K562 (cell line): ENCODE data around the gene TMEM218. TPM values are rescaled to one million over a fixed set of nuclear protein-coding genes. Genes with fewer than 3 reads are reported as not detected.

ENCODE experiments used
- CBFA2T2 ChIP-seq: fragments of 450-650 bp; conservative IDR thresholded peaks from 2 replicates; pipeline ENCODE4 v1.6.1; 2017; ENCODE audit warnings: mild to moderate bottlenecking
- CEBPG ChIP-seq, 3 experiments: fragments of 200-800 bp in 1 of 3; sonication (Bioruptor generic) in 1 of 3; sonication (generic) in 1 of 3; formaldehyde crosslinking in 1 of 3; IDR thresholded peaks in 2 of 3; conservative IDR thresholded peaks in 1 of 3; 2 replicates each; pipeline versions ENCODE4 v1.6.1 to v1.8.0; 2016 to 2022; ENCODE audit warnings: missing compliant biosample characterization in 2 of 3, missing genetic modification characterization in 2 of 3, mild to moderate bottlenecking in 1 of 3, missing genetic modification reagents in 1 of 3
- ESRRB ChIP-seq: fragments of 250-450 bp; sonication (Bioruptor Pico); IDR thresholded peaks from 2 replicates; pipeline ENCODE4 v1.5.0; 2020; ENCODE audit warnings: mild to moderate bottlenecking, moderate library complexity, borderline replicate concordance
- NFATC3 ChIP-seq: fragments of 450-650 bp; IDR thresholded peaks from 2 replicates; pipeline ENCODE4 v1.6.1; 2017; ENCODE audit warnings: mild to moderate bottlenecking
- NR4A1 ChIP-seq, 2 experiments: fragments of 250-450 bp in 1 of 2; fragments of 450-650 bp in 1 of 2; sonication (Bioruptor Pico) in 1 of 2; IDR thresholded peaks; 2 replicates each; pipeline versions ENCODE4 v1.4.0 to v1.6.1; 2016 to 2020; ENCODE audit warnings: mild to moderate bottlenecking in 2 of 2, missing compliant biosample characterization in 1 of 2, missing genetic modification characterization in 1 of 2, moderate library complexity in 1 of 2
- ZKSCAN3 ChIP-seq: fragments of 250-450 bp; sonication (Bioruptor Pico); IDR thresholded peaks from 2 replicates; pipeline ENCODE4 v1.4.0; 2020
- polyA plus RNA-seq, 8 experiments: library from polyadenylated mRNA; depleted of rRNA in 4 of 8; stranded (reverse) in 5 of 8; unstranded in 3 of 8; fragments of >200 nt; fragmentation: Nextera tagmentation in 2 of 8; fragmentation: Illumina TruSeq in 1 of 8; extraction: Ambion mirVana in 2 of 8; extraction: Trizol in 1 of 8; gene quantifications; 2 replicates each; pipeline versions ENCODE4 v1.2.1 to v1.2.3, GENCODE V29; 2011 to 2014; ENCODE audit warnings: inconsistent platforms in 1 of 8, missing spikeins in 1 of 8
- total RNA-seq, 7 experiments: library from RNA; depleted of rRNA in 6 of 7; stranded (reverse); fragments of >200 nt in 6 of 7; fragmentation: Illumina TruSeq in 2 of 7; extraction: Trizol in 2 of 7; gene quantifications; 2 replicates each; pipeline versions ENCODE4 v1.2.1 to v1.2.3, GENCODE V29; 2011 to 2021; ENCODE audit warnings: low replicate concordance in 1 of 7
- TF ChIP-seq, protein P1 (sequence below): sonication (generic); formaldehyde crosslinking; IDR thresholded peaks from 2 replicates; pipeline ENCODE4 v1.8.0; 2022; ENCODE audit warnings: mild to moderate bottlenecking, missing genetic modification reagents, borderline replicate concordance
- TF ChIP-seq, protein P2 (sequence below), 3 experiments: fragments of 200-800 bp in 1 of 3; fragments of 250-450 bp in 1 of 3; fragments of 450-650 bp in 1 of 3; sonication (Bioruptor Pico) in 1 of 3; sonication (Bioruptor generic) in 1 of 3; formaldehyde crosslinking in 1 of 3; IDR thresholded peaks; 2 replicates each; pipeline versions ENCODE4 v1.6.1 to v1.8.0; 2016 to 2022; ENCODE audit warnings: mild to moderate bottlenecking in 2 of 3, missing genetic modification characterization in 2 of 3, missing compliant biosample characterization in 1 of 3, moderate library complexity in 1 of 3

Gene TMEM218
- total and polyA plus RNA-seq, 9 of the 15 experiments (the other 6 are each of a cell fraction or from before 2014, with no cell fraction given), result 13.4 to 32.2 (median 25.4) TPM

DNA sequence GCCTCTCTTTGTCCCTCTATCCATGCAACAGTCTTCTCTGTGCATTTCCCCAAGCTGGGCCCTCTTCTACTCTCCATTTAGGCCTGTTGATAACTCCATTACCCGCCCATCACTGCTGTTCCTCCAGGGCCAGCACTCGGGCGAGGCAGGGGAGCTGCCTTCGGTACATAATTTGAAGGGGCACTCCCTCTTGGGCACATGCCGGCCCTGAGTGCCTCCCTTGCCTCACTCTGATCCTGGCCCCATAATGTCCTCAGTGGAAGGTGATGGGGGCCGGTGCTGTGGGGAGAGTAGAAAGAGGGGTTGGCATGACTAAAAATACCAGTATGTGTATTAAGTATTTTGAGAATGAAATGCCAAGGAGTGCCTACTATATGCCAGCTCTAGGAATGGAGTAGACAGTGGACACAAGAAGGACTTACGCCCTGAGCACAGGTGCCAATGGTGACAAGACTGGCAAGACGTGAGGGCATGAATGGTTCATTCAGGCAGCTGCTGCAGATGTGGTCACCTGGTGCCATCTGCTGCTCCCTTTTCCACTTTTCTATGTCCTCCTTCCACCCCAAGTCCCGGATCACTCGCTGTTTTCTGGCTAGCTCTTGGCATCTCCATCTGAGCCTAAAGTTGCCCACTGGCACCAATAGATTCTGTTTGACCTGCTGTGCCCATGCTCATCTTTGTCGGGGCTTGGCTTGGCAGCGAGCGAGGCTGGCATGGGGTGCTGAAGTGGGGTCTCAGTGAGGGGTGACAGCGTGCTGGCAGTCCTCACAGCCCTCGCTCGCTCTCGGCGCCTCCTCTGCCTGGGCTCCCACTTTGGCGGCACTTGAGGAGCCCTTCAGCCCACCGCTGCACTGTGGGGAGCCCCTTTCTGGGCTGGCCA, 22.6 kb downstream of the TMEM218 start (continued):
- TF ChIP-seq NR4A1 (CRISPR knock-in tag; IDR thresholded peaks at IDR 0.05) (no peak), NR4A1 (tag; IDR thresholded peaks at IDR 0.05) (no peak), ESRRB (CRISPR knock-in tag) (no peak), CEBPG (CRISPR knock-in tag; IDR thresholded peaks at IDR 0.05) (no peak), CEBPG (tag; conservative IDR thresholded peaks at IDR 0.05 in 1 of 2, IDR thresholded peaks at IDR 0.05 in 1 of 2) (no peak), NFATC3 (no peak), CBFA2T2 (no peak), ZKSCAN3 (no peak)
- TF ChIP-seq, protein P1, sequence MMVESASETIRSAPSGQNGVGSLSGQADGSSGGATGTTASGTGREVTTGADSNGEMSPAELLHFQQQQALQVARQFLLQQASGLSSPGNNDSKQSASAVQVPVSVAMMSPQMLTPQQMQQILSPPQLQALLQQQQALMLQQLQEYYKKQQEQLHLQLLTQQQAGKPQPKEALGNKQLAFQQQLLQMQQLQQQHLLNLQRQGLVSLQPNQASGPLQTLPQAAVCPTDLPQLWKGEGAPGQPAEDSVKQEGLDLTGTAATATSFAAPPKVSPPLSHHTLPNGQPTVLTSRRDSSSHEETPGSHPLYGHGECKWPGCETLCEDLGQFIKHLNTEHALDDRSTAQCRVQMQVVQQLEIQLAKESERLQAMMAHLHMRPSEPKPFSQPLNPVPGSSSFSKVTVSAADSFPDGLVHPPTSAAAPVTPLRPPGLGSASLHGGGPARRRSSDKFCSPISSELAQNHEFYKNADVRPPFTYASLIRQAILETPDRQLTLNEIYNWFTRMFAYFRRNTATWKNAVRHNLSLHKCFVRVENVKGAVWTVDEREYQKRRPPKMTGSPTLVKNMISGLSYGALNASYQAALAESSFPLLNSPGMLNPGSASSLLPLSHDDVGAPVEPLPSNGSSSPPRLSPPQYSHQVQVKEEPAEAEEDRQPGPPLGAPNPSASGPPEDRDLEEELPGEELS (CRISPR knock-in tag), result no peak
- TF ChIP-seq, protein P2, sequence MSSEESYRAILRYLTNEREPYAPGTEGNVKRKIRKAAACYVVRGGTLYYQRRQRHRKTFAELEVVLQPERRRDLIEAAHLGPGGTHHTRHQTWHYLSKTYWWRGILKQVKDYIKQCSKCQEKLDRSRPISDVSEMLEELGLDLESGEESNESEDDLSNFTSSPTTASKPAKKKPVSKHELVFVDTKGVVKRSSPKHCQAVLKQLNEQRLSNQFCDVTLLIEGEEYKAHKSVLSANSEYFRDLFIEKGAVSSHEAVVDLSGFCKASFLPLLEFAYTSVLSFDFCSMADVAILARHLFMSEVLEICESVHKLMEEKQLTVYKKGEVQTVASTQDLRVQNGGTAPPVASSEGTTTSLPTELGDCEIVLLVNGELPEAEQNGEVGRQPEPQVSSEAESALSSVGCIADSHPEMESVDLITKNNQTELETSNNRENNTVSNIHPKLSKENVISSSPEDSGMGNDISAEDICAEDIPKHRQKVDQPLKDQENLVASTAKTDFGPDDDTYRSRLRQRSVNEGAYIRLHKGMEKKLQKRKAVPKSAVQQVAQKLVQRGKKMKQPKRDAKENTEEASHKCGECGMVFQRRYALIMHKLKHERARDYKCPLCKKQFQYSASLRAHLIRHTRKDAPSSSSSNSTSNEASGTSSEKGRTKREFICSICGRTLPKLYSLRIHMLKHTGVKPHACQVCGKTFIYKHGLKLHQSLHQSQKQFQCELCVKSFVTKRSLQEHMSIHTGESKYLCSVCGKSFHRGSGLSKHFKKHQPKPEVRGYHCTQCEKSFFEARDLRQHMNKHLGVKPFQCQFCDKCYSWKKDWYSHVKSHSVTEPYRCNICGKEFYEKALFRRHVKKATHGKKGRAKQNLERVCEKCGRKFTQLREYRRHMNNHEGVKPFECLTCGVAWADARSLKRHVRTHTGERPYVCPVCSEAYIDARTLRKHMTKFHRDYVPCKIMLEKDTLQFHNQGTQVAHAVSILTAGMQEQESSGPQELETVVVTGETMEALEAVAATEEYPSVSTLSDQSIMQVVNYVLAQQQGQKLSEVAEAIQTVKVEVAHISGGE (CRISPR knock-in tag; IDR thresholded peaks at IDR 0.05), result no peak
- TF ChIP-seq, all 486 proteins: peak for 0
